Hematopoietic multipotent progenitor cell treated with erythropoietin and hydrocortisone succinate and interleukin-3 and kit ligand, for 6 days (in vitro differentiated cells): ENCODE data around the gene ADARB1.

Source experiments
- DNase-seq: peaks from one replicate; pipeline ENCODE4 v3.0.0-alpha.2; 2015

The ADARB1 gene

DNA sequence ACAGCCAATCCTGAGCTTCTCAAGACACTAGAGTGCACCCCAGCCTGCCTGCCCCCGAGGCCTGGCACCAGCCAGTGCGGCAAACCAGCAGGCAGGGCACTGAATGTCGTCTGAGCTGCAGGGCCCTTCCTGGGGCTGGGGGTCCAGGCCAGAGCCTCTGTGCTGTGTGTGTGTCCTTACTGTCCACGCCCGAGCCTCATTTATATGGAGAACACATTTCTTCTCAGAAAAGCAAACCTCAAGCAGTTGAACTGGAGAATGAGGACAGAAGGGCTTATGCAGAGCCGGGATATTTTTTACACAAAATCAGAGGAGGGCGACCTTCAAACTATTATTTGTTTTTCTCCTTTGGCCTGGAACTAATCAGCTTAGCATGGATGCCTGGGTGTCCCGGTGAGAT lies 160.6 kb downstream of the ADARB1 start:
- no peak for DNase-seq

DNA sequence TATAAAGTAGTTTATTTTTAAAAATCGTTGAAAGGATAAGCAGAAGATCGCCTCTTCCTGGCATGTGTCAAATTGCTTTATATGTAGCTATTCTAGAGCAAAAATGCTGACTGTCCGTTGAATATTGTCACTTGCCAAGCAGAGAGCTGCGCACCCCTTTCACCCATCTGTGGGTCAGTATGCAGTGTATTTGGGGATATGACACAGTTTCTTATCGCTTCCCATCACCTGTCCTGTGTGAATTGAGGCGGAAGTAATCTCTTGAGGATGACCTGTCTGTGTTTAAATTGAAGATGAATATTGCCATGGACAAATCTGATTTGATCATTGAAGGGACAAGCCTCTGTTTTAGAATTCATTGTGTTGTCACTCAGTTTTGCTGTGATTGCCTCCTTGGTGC lies 161.1 kb downstream of the ADARB1 start:
- DNase-seq: no peak

- peak; percentile 62 for DNase-seq
Measured at GRCh38 chr21:45236481-45236880, 162.1 kb downstream of the ADARB1 start.

DNA sequence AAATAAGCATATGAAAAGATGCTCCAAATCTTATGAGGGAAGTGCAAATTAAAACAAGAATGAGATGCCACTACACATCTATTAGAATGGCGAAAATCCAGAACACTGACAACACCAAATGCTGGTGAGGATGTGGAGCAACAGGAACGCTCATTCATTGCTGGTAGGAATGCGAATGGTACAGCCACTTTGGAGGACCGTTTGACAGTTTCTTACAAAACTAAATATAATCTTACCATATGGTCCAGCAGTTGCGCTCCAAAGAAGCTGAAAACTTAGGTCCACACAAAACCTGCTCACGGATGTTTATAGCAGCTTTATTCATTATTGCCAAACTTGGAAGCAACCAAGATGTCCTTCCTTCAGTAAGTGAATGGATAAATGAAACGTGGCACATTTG lies 163.0 kb downstream of the ADARB1 start:
- DNase-seq: no peak

DNA sequence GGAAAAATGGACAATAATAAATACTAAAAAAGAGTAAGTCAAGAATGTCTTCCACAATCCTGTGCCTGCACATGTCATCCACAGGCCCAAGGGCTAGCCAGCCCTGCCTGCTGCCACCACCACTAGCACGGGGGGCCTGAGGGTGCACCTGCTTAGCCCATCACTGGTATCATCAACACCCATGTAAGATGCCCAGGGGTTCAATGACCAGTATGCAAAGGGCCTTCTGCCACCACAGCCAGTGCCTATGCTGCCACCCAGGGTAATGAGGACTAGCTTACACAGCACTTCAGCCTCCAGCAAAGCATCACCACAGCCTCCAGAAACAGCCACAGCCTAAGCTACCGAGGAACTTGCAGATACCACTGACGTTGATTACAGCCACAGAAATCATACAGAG lies 167.0 kb downstream of the ADARB1 start:
- DNase-seq: no peak

GRCh38 chr21:45243603-45244002 lies 169.2 kb downstream of the ADARB1 start:
- DNase-seq: no peak

- no peak for DNase-seq
Measured at GRCh38 chr21:45244799-45245340, 170.5 kb downstream of the ADARB1 start.

DNA sequence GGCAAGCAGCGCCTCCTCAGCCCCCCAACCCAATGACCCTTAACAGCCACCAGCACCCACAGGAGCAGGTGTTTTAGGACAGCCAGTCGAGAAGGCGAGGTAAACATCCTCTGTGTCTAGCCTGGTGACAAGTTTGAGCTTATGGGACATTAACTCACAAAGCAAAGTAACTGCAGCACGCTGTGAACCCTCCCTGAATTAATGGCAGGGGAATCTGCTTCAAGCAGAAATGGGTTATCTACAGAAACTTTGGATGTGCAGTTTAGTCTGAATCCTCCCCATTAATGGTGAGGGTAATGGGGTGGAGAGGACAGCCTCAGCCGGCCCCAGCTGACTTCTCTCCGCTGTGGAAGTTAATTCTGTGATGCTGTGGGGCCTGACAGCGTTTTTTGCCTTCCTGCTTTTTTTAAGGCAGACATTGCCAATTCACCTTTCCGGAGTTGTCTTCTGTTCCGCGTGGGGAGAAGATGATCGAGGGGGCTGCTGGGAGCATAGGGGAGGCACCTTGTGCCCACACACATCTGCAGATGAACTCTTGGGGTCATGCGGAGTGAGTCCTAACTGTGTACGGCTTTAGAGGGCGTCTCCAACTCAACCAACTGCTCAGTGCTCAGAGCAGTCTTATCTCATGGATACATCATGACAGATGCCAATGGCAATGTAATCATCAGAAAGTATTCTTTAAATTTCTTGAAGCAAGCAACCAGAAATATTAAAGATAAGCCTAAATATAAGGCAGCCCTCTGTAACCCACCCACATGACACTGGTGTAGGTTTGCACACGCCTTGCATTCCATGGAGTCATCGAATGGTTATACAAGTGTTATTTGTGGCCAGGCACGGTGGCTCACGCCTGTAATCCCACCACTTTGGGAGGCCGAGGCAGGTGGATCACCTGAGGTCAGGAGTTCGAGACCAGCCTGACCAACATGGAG lies 172.3 kb downstream of the ADARB1 start:
- no peak for DNase-seq

DNA sequence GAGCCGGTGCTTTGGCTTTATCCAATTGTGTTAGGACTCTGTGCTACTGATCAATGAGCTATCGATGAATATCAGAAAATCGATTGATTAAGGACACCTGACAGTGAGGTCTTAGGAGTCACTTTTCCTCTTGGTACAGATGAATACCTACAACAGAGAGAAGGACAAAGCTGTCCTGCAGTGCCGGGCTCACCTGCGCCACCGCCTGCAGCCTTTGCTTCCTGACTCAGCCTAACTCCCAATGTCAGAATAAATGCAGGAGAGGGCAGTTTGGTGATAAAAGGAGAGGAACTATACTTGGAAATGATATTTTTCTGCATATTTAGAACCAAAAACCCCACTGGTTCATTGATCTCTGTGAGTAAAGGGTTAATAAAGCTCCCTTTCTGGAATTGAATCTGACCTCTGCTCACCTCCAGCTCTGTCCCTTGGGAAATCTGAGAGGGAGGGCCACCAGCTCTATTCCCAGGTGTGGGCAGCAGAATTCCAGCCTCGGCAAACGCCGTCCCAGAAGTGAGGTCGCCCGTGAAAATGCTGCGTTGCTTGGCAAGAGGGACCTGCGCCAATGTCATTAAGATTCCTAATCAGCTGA lies 174.0 kb downstream of the ADARB1 start:
- DNase-seq: no peak

- DNase-seq: no peak
Measured at GRCh38 chr21:45248893-45249381, 174.6 kb downstream of the ADARB1 start.

DNA sequence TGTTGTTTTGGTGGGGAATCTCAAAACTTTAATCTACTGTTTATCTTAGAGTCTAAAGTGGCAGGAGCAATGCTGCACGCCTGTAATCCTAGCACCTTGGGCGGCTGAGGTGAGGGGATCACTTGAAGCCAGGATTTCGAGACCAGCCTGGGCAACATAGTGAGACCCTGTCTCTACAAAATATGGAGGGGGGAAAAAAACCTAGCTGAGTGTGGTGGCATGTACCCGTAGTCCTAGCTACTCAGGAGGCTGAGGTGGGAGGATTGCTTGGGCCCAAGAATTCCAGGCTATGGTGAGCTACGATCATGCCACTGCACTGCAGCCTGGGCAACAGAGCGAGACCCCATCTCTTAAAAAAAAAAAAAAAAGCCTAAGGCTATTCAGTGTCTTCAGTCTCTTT lies 175.2 kb downstream of the ADARB1 start:
- DNase-seq: no peak

- DNase-seq: no peak
Measured at GRCh38 chr21:45250272-45250671, 175.9 kb downstream of the ADARB1 start.

DNA sequence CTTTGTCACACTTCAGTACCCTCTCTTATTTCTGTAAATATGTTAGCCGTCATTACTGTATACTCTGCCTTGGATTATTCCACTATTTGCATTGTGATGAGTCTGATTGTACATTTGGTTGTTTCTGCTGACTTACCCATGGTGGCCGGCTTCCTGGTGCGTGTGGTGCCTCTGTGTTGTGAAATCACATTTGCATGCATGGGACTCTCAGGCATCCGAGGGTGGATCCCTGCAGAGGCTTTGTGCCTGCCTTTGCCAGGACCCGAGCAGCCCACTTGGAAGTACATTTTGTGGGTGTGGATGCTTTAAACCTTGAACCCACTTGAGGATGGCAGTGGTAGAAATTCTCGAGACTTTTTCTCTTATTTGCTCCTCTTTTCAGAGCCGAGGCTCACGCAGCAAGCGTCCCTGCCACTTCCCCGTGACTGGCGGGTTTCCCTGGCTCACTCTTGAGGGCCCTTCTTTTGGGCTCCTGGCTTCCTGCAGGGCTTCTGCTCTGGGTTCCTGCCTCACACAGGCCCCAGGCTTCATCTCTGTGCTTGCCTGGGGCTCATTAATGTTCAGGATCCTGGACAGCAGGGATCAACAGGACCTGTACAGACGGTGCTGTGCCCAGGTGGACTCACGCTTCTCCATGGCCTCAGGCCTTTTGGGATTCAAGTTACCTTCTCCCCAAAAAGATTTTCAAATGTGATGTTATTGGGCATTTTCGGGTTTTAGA lies 176.7 kb downstream of the ADARB1 start:
- no peak for DNase-seq

DNA sequence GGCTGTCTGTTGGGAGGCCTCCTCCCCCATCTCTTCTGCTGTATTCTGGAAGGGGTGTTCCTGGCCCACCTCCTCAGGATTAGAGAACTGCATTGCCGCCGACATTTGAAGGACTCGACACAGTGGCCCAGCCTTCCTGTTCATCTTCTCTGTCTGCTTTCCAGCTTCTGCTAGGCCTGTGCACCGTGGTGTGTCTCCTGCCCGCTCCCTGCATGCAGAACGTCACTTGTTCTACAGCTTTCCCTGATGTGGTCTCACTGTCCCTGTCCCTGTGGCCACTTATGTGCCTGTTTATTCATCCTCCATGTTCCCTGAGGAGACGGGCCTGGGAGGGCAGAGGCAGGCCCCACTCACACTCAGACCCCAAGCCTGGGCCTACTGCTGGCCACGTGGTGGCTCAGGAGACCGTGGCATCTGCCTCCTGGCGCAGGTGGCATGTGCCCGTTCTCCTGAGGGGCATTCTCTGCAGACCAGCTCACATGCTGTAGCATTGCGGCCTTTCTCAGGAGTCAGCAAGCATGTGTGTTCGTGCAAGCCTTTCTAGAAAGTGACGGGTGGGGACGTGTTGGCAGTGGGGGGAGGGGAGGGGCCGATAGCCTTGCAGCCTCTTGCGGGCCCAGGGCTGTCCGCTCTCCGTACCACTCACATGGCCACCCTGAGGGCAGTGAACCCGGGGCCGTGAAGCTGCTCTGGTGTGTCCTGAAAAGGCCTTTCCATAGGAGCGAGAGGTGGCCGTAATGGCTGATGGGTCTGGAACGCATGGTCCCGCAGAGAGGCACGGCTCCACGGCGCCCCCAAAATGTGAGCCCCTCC lies 177.5 kb downstream of the ADARB1 start:
- DNase-seq: no peak

DNA sequence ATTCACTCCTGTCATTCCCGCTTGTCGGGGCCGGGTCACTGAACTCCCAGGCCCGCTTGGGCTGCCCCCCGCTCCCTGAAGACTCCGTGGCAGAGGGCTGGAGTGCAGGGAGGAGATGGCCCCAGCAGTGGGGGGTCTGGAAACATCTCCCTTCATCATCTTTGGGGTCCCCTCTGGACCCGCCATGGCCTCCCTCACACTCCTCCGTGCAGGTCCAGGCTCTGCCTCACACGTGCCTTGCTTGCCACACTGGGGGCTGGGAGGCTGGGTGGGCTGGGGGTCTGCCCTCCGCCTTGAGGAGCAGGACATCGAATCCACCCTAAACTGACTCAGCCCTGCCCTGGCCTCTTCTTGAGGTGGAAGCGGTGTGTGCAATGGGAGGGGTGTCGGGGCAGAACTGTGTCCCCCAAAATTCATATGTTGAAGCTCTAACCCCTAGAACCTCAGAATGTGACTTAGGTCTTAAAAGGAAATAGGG lies 178.1 kb downstream of the ADARB1 start:
- no peak for DNase-seq

GRCh38 chr21:45253180-45253579 lies 178.8 kb downstream of the ADARB1 start:
- no peak for DNase-seq

- no peak for DNase-seq
Measured at GRCh38 chr21:45253633-45254459, 179.5 kb downstream of the ADARB1 start.

DNA sequence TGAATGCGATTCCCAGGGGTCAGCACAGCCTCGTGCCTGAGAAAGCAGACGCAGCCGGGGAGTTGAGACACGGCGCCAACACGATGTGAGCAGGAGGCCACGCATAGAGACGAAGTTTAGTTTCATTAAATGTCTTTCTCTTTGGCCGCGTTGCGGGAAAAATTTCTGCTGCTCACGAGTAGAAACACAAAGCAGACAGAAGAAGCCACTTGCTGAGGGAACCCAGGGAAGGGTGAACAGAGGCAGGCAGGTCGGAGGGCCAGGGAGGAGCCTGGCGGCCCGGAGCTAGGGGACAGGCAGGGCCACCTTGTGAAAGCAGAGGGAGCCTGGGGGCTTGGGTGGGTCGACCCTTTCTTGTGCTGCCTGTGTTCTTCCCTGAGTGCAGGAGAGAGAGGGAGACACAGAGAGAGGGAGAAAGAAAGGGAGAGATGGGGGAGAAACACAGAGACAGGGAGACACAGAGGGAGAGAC lies 180.1 kb downstream of the ADARB1 start:
- no peak for DNase-seq

GRCh38 chr21:45255381-45256020 lies 181.1 kb downstream of the ADARB1 start:
- no peak for DNase-seq
